MM.1S (cell line): ENCODE measurements around the gene ZNF283.

ENCODE experiments used
- DNase-seq: peaks from one replicate; pipeline ENCODE4 v3.0.0-alpha.2; 2015
- H2AFZ ChIP-seq: fragments of 300-600 bp; sonication (generic); 2 replicates; pipeline ENCODE4 v1.6.0; 2016; ENCODE audit warnings: antibody characterized with exemption, low read length
- H3F3A ChIP-seq: fragments of 300-600 bp; sonication (generic); 2 replicates; pipeline ENCODE4 v1.6.1; 2016; ENCODE audit warnings: mild to moderate bottlenecking, antibody characterized with exemption, low read length, moderate library complexity, mixed read lengths; ENCODE audit not compliant: insufficient read depth
- H3K27ac ChIP-seq: fragments of 300-600 bp; sonication (generic); 2 replicates; pipeline ENCODE4 v1.5.1; 2016; ENCODE audit warnings: mild to moderate bottlenecking, low read length
- H3K27me3 ChIP-seq: fragments of 300-600 bp; sonication (generic); replicated peaks from 2 replicates; pipeline ENCODE4 v1.6.0; 2016; ENCODE audit warnings: low read length; ENCODE audit not compliant: insufficient read depth
- H3K36me3 ChIP-seq: fragments of 300-600 bp; sonication (generic); replicated peaks from 2 replicates; pipeline ENCODE4 v1.6.1; 2016; ENCODE audit warnings: mild to moderate bottlenecking, low read length, mixed read lengths; ENCODE audit not compliant: insufficient read depth
- H3K4me1 ChIP-seq: fragments of 300-600 bp; sonication (generic); 2 replicates; pipeline ENCODE4 v1.6.1; 2016; ENCODE audit warnings: low read length, mixed read lengths
- H3K4me2 ChIP-seq: fragments of 300-600 bp; sonication (generic); 2 replicates; pipeline ENCODE4 v1.6.0; 2016; ENCODE audit warnings: low read depth, low read length
- H3K4me3 ChIP-seq: fragments of 300-600 bp; sonication (generic); 2 replicates; pipeline ENCODE4 v1.5.1; 2016; ENCODE audit warnings: low read length, mixed read lengths
- H3K79me2 ChIP-seq: fragments of 300-600 bp; sonication (generic); 2 replicates; pipeline ENCODE4 v1.6.1; 2016; ENCODE audit warnings: mixed run types, low read length, mixed read lengths
- H3K9ac ChIP-seq: fragments of 300-600 bp; sonication (generic); 2 replicates; pipeline ENCODE4 v1.6.1; 2016; ENCODE audit warnings: low read length, mixed read lengths
- H3K9me2 ChIP-seq: fragments of 300-600 bp; sonication (generic); replicated peaks from 2 replicates; pipeline ENCODE4 v1.6.1; 2016; ENCODE audit warnings: mild to moderate bottlenecking, low read length, mixed read lengths; ENCODE audit not compliant: insufficient read depth
- H3K9me3 ChIP-seq: fragments of 300-600 bp; sonication (generic); replicated peaks from 2 replicates; pipeline ENCODE4 v1.6.1; 2016; ENCODE audit warnings: mild to moderate bottlenecking, low read length, mixed read lengths; ENCODE audit not compliant: insufficient read depth
- H4K20me1 ChIP-seq: fragments of 300-600 bp; sonication (generic); 2 replicates; pipeline ENCODE4 v1.6.1; 2016; ENCODE audit warnings: mild to moderate bottlenecking, low read length, moderate library complexity, mixed read lengths; ENCODE audit not compliant: insufficient read depth
- EZH2 ChIP-seq: fragments of 300-600 bp; sonication (generic); optimal IDR thresholded peaks from 2 replicates; pipeline ENCODE3; 2017; ENCODE audit warnings: low read depth, mild to moderate bottlenecking, antibody characterized with exemption, low read length, mixed read lengths
- EZH2phosphoT487 ChIP-seq: fragments of 300-600 bp; sonication (generic); IDR thresholded peaks from 2 replicates; pipeline ENCODE4 v1.6.1; 2018; ENCODE audit warnings: antibody characterized with exemption, low read length
- TF ChIP-seq, protein P1 (sequence below): fragments of 300-600 bp; sonication (generic); IDR thresholded peaks from 2 replicates; pipeline ENCODE4 v1.5.1; 2016; ENCODE audit warnings: antibody characterized with exemption, low read length, mixed read lengths

Gene ZNF283

DNA sequence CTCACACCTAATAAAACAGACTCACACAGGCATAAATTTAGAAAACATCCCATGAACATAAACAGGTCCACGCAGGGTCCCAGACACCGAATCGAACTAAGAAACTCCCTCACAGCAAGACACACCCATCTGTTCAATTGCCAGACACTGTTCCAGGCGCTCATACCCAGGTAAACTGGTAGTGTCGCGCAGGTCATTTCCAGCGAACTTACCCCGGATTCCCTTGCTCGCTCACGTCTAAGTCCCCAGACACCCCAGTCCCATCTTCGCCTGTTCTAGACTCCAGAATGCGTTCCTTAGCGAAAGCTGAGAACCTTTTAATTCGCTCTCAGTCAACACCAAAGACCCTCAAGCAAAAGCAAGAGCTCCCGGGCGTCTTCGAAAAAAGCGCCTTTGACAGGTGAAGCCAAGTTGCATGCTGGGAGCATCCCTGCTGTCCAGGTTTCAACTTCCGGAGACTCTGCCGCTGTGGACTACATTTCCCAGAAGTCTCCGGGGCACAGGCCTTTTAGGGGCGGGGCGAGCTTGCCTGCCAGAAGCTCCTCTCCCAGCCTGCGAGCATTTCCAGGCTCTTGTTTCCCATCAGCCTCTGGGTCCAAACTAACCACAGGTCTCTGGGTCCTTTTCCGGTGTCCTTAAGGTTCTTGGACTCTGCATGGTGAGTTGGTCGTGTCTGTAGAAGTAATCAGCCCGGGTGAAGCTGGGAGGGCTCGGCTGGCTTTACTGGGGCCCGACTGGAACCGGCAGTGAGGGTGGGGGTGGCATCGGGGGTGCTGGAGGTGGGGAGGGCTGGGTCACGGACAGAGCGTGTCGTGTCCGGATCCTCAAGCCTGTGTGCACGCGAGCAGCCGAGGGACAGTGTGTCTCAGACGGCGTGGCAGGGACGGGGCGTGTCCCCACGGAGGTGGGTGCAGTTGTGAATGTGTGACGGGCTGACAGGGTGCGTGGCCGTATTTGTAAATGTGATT lies at the start of gene ZNF283:
ZNF283 (plus strand) TSS at position 535 of the 968 bp plus-strand sequence. CDS start 6,184 bp downstream, outside the sequence.
- TF ChIP-seq EZH2phosphoT487: no peak
- no peak for TF ChIP-seq EZH2
- TF ChIP-seq, protein P1, sequence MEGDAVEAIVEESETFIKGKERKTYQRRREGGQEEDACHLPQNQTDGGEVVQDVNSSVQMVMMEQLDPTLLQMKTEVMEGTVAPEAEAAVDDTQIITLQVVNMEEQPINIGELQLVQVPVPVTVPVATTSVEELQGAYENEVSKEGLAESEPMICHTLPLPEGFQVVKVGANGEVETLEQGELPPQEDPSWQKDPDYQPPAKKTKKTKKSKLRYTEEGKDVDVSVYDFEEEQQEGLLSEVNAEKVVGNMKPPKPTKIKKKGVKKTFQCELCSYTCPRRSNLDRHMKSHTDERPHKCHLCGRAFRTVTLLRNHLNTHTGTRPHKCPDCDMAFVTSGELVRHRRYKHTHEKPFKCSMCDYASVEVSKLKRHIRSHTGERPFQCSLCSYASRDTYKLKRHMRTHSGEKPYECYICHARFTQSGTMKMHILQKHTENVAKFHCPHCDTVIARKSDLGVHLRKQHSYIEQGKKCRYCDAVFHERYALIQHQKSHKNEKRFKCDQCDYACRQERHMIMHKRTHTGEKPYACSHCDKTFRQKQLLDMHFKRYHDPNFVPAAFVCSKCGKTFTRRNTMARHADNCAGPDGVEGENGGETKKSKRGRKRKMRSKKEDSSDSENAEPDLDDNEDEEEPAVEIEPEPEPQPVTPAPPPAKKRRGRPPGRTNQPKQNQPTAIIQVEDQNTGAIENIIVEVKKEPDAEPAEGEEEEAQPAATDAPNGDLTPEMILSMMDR: no peak
- no peak within 1 kb of the TSS for H3K27ac ChIP-seq
- H3K9me3 ChIP-seq: no peaks in the 10 kb centered on the region
- peak within 1 kb of the TSS; percentile 99 for H2AFZ ChIP-seq
- no peaks in the 10 kb centered on the region for H3K79me2 ChIP-seq
- no peaks in the 10 kb centered on the region for H3F3A ChIP-seq
- H3K27me3 ChIP-seq: no peaks in the 10 kb centered on the region; the same call in 1 of the 2 replicates
- peak within 1 kb of the TSS; percentile 88 for H3K4me3 ChIP-seq
- DNase-seq: peak; percentile 84
- H3K9me2 ChIP-seq: no peaks in the 10 kb centered on the region
- H3K9ac ChIP-seq: peak within 1 kb of the TSS; percentile 52; the same call in 1 of the 2 replicates
- H3K4me2 ChIP-seq: peak within 1 kb of the TSS; percentile 75
- H3K4me1 ChIP-seq: 0 out of 2 replicates have a peak, but pooled peaks cover 9% of the 10 kb centered on the region
- no peaks in the 10 kb centered on the region for H4K20me1 ChIP-seq
- no peaks in the 10 kb centered on the region for H3K36me3 ChIP-seq

DNA sequence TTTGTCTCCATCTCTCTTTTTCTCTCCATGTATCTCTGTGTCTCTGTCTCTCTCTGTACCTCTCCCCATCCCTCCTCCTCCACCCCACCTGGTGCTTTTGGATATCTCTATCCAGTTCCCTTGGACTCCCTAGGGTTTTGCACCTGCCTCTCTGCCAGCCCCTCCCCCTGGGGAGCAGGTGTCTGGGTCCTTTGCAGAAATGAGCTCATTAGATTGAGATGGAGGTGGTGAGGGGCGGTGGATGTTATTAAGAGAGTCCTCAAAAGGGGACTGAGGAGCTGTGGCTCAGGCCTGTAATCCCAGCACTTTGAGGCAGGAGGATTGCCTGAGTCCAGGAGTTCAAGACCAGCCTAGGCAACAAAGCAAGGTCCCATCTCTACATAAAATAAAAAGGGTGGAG lies 48.5 kb upstream of the ZNF283 start:
- Histone ChIP-seq H4K20me1 (no peaks in the 10 kb centered on the region), H3K9me2 (no peaks in the 10 kb centered on the region), H3F3A (no peaks in the 10 kb centered on the region), H3K9me3 (no peaks in the 10 kb centered on the region), H3K9ac (no peak overlapping the region), H3K4me2 (no peak overlapping the region), H3K4me1 (peaks cover 9% of the 10 kb centered on the region), H3K36me3 (no peaks in the 10 kb centered on the region), H2AFZ (no peak overlapping the region), H3K4me3 (no peak overlapping the region), H3K27me3 (no peaks in the 10 kb centered on the region), H3K79me2 (no peaks in the 10 kb centered on the region), H3K27ac (no peak overlapping the region)
- TF ChIP-seq EZH2: no peak
- no peak for TF ChIP-seq EZH2phosphoT487
- TF ChIP-seq, protein P1: no peak
- DNase-seq: no peak

DNA sequence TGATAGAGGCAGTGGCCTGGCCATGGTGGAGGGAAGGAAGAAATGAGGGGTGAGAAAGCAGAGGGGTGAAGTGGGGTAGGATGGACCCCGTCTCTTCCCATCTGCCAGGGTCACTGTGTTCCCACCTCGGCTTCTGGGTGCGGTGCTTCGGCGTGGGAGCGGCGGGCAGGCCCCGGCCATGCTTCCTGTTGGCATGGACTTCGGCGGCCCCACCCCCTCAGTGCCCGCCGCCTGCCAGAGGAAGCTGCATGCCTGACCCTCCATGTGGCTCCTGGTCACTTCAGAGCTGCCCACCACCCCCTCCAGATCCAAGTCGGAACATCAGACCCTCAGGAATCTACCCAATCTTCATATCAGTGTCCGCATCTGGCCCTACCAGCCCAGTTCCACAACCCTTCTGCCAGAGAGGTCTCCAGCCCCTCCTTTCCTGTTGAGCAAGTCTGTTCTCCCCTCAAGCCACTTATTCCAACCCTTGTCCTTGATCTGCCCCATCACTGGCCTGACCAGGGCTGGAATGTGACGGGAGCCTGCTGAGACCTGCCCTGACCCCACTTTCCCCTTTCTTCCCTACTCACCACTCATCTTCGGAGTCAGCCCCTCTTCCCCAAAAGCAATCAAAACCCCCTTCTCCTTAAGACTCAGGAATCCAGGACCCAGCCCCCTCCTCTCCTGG lies 47.8 kb upstream of the ZNF283 start:
- Histone ChIP-seq H3K4me1 (peaks cover 15% of the 10 kb centered on the region), H2AFZ (no peak overlapping the region), H3K27me3 (no peaks in the 10 kb centered on the region), H4K20me1 (no peaks in the 10 kb centered on the region), H3K9me2 (no peaks in the 10 kb centered on the region), H3K36me3 (no peaks in the 10 kb centered on the region), H3K79me2 (no peaks in the 10 kb centered on the region), H3K9ac (no peak overlapping the region), H3F3A (0 out of 2 replicates have a peak, but pooled peaks cover 4% of the 10 kb centered on the region), H3K4me3 (no peak overlapping the region), H3K27ac (no peak overlapping the region), H3K9me3 (no peaks in the 10 kb centered on the region), H3K4me2 (no peak overlapping the region)
- no peak for DNase-seq
- TF ChIP-seq EZH2phosphoT487 (no peak), EZH2 (no peak)
- TF ChIP-seq, protein P1: no peak
